ENCODE data around the gene SLC13A5. TPM values are rescaled to one million over a fixed set of nuclear protein-coding genes. Genes with fewer than 3 reads are reported as not detected.
A peak's percentile ranks its signal among the peaks of the same experiment; 100 is the strongest.

The SLC13A5 gene
- polyA plus RNA-seq, 4 donors = 0.10 to 2.9 TPM; not detected in 2

DNA sequence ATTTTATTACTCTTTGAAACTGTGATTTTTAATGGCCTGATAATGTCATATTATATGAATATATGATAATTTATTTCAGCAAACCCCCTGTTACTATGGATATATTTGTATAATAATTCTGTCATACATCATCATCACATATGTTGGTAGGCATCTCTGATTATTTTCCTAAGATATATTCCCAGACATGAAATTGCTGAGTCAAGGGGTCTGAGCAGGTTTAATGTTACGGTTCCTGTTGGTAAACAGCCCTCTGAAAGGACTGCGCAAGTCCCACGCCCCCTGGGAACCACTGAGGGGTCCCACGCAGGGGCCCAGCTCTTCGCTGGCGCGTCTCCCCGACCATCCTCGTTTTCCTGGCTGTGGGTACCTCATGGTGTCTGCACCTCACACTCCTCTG lies 24.2 kb downstream of the SLC13A5 start:
- no peaks in the 10 kb centered on the region for H3K36me3 ChIP-seq (ENCODE audit: control insufficient read depth in 3 of 3, insufficient read depth in 2 of 3, low read depth in 1 of 3, low read length in 3 of 3)
- FAIRE-seq = no peak
- peaks cover 0 to 6% (median 0%) of the 10 kb centered on the region in 3 donors for H3K4me1 ChIP-seq (ENCODE audit: control insufficient read depth in 3 of 3, insufficient read depth in 2 of 3, low read depth in 1 of 3, low read length in 2 of 3)
- H3K27ac ChIP-seq (ENCODE audit: low read depth in 1 of 3, low read length in 2 of 3) = no peak overlapping the region
- DNase-seq = no peak
- no peak overlapping the region for H3K4me3 ChIP-seq (ENCODE audit: low read depth in 1 of 3, low read length in 3 of 3)
- peaks cover 0 to 2% (median 0%) of the 10 kb centered on the region in 3 donors for H3K27me3 ChIP-seq (ENCODE audit: control insufficient read depth in 3 of 3, insufficient read depth in 3 of 3, low read length in 3 of 3)
- no peaks in the 10 kb centered on the region for H3K9me3 ChIP-seq (ENCODE audit: control insufficient read depth in 2 of 2, insufficient read depth in 1 of 2, low read depth in 1 of 2, low read length in 1 of 2)
- WGBS, 3 donors = 81 to 87% (median 83%) methylated on average over 9 of the region's 9 CpGs

DNA sequence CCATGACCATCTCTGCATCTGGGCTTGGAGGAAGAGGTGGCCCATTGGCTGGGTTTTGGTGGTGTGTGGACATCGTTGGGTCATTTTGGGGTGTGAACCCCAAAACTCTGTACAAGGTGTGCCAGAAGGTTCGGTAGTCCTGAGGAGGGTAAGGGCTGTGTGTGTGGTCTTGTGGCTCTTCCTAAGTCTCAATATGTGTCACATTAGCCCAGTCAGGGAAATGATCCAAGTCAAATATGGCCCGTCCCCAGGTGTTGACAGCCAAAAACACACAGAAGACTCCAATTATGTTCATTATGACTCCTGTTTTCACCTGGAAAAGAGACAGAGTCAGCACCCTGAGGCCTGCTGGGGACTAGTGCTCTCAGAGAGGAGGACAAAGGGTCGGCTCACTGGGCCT lies 27.1 kb downstream of the SLC13A5 start:
- H3K27me3 ChIP-seq (ENCODE audit: control insufficient read depth in 3 of 3, insufficient read depth in 3 of 3, low read length in 3 of 3) = peaks cover 0 to 2% (median 0%) of the 10 kb centered on the region in 3 donors
- DNase-seq (no peak), FAIRE-seq (no peak)
- H3K27ac ChIP-seq (ENCODE audit: low read depth in 1 of 3, low read length in 2 of 3) = no peak overlapping the region
- no peaks in the 10 kb centered on the region for H3K9me3 ChIP-seq (ENCODE audit: control insufficient read depth in 2 of 2, insufficient read depth in 1 of 2, low read depth in 1 of 2, low read length in 1 of 2)
- H3K4me1 ChIP-seq (ENCODE audit: control insufficient read depth in 3 of 3, insufficient read depth in 2 of 3, low read depth in 1 of 3, low read length in 2 of 3) = peaks cover 0 to 3% (median 0%) of the 10 kb centered on the region in 3 donors
- H3K4me3 ChIP-seq (ENCODE audit: low read depth in 1 of 3, low read length in 3 of 3) = no peak overlapping the region
- WGBS, 3 donors = 83 to 90% (median 88%) methylated on average over 4 of the region's 4 CpGs
- no peaks in the 10 kb centered on the region for H3K36me3 ChIP-seq (ENCODE audit: control insufficient read depth in 3 of 3, insufficient read depth in 2 of 3, low read depth in 1 of 3, low read length in 3 of 3)

- Histone ChIP-seq H3K27ac (ENCODE audit: low read depth in 1 of 3, low read length in 2 of 3) (no peak overlapping the region), H3K27me3 (ENCODE audit: control insufficient read depth in 3 of 3, insufficient read depth in 3 of 3, low read length in 3 of 3) (peaks cover 0 to 2% (median 0%) of the 10 kb centered on the region in 3 donors), H3K9me3 (ENCODE audit: control insufficient read depth in 2 of 2, insufficient read depth in 1 of 2, low read depth in 1 of 2, low read length in 1 of 2) (no peaks in the 10 kb centered on the region), H3K4me3 (ENCODE audit: low read depth in 1 of 3, low read length in 3 of 3) (no peak overlapping the region), H3K4me1 (ENCODE audit: control insufficient read depth in 3 of 3, insufficient read depth in 2 of 3, low read depth in 1 of 3, low read length in 2 of 3) (no peaks in the 10 kb centered on the region), H3K36me3 (ENCODE audit: control insufficient read depth in 3 of 3, insufficient read depth in 2 of 3, low read depth in 1 of 3, low read length in 3 of 3) (no peaks in the 10 kb centered on the region)
- DNase-seq (no peak), FAIRE-seq (no peak)
- WGBS, 3 donors = 80 to 88% (median 85%) methylated on average over 14 of the region's 14 CpGs
These were observed 28.0 kb downstream of the SLC13A5 start for GRCh38 chr17:6684881-6685767.

DNA sequence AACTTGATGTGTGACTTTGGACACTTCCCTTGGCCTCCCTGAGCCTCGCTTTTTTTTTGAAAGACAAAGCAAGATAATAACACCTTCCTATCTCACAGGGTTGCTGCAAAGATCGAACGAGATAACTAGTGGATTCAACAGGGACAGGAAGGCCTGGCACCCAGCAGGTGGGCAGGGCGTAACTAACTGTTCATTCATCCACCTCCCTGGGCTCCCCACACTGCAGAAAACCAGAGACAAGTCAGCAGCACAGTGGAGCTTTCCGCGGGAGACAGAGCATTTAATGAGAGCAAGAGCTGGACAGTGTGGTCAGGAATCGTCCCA lies 28.7 kb downstream of the SLC13A5 start:
- Histone ChIP-seq H3K36me3 (ENCODE audit: control insufficient read depth in 3 of 3, insufficient read depth in 2 of 3, low read depth in 1 of 3, low read length in 3 of 3) (no peaks in the 10 kb centered on the region), H3K4me1 (ENCODE audit: control insufficient read depth in 3 of 3, insufficient read depth in 2 of 3, low read depth in 1 of 3, low read length in 2 of 3) (no peaks in the 10 kb centered on the region), H3K27me3 (ENCODE audit: control insufficient read depth in 3 of 3, insufficient read depth in 3 of 3, low read length in 3 of 3) (peaks cover 0 to 2% (median 0%) of the 10 kb centered on the region in 3 donors), H3K4me3 (ENCODE audit: low read depth in 1 of 3, low read length in 3 of 3) (no peak overlapping the region), H3K27ac (ENCODE audit: low read depth in 1 of 3, low read length in 2 of 3) (no peak overlapping the region), H3K9me3 (ENCODE audit: control insufficient read depth in 2 of 2, insufficient read depth in 1 of 2, low read depth in 1 of 2, low read length in 1 of 2) (no peaks in the 10 kb centered on the region)
- 54 to 61% (median 60%) methylated on average over 7 of the region's 7 CpGs for WGBS, 3 donors
- no peak for DNase-seq
- no peak for FAIRE-seq

DNA sequence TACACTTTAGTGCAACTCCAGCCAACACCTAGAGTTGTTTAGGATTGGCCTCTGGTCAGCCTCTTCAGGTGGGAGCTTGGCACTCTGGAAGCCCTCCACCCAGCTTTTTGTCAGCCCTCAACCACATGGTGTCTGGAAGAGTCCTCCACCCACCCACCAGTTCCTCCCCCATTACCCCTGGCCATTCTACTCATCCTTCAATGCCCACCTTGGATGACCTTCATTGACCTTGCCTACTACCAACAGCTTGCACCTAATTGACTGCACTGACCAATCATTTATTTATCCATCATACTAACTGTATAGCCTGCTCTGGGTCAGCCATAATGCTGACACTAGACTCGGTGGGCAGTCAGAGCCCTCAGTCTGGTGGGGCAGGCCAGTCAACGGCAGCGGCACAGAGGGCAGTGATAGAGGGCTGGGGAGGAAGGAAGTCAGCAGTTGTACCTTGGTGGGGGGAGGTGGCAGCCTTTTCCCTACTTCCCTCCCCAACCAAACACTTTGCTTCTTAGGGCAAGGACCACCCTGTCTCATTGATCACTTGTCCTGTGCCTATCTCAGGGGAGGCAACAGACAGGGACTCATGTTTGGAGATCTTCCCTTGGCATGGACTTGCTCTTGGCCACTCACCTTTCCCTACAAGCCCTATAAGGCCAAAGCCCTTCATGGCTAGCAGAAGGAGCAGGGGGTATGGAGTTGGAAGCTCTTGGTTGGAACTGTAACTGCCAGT lies 29.3 kb downstream of the SLC13A5 start:
- peaks cover 0 to 2% (median 0%) of the 10 kb centered on the region in 3 donors for H3K27me3 ChIP-seq (ENCODE audit: control insufficient read depth in 3 of 3, insufficient read depth in 3 of 3, low read length in 3 of 3)

GRCh38 chr17:6683081-6683684 lies 30.0 kb downstream of the SLC13A5 start:
- no peak overlapping the region for H3K27ac ChIP-seq (ENCODE audit: low read depth in 1 of 3, low read length in 2 of 3)
- H3K9me3 ChIP-seq (ENCODE audit: control insufficient read depth in 2 of 2, insufficient read depth in 1 of 2, low read depth in 1 of 2, low read length in 1 of 2) = no peaks in the 10 kb centered on the region
- 61 to 86% (median 70%) methylated on average over 3 of the region's 3 CpGs for WGBS, 3 donors
- no peak for DNase-seq
- no peaks in the 10 kb centered on the region for H3K36me3 ChIP-seq (ENCODE audit: control insufficient read depth in 3 of 3, insufficient read depth in 2 of 3, low read depth in 1 of 3, low read length in 3 of 3)
- peaks cover 0 to 6% (median 3%) of the 10 kb centered on the region in 3 donors for H3K27me3 ChIP-seq (ENCODE audit: control insufficient read depth in 3 of 3, insufficient read depth in 3 of 3, low read length in 3 of 3)
- FAIRE-seq = no peak
- no peak overlapping the region for H3K4me3 ChIP-seq (ENCODE audit: low read depth in 1 of 3, low read length in 3 of 3)
- H3K4me1 ChIP-seq (ENCODE audit: control insufficient read depth in 3 of 3, insufficient read depth in 2 of 3, low read depth in 1 of 3, low read length in 2 of 3) = no peaks in the 10 kb centered on the region

More for the DNA sequence above, 29.3 kb downstream of the SLC13A5 start:
- Histone ChIP-seq H3K4me1 (ENCODE audit: control insufficient read depth in 3 of 3, insufficient read depth in 2 of 3, low read depth in 1 of 3, low read length in 2 of 3) (no peaks in the 10 kb centered on the region), H3K27ac (ENCODE audit: low read depth in 1 of 3, low read length in 2 of 3) (no peak overlapping the region), H3K36me3 (ENCODE audit: control insufficient read depth in 3 of 3, insufficient read depth in 2 of 3, low read depth in 1 of 3, low read length in 3 of 3) (no peaks in the 10 kb centered on the region), H3K9me3 (ENCODE audit: control insufficient read depth in 2 of 2, insufficient read depth in 1 of 2, low read depth in 1 of 2, low read length in 1 of 2) (no peaks in the 10 kb centered on the region), H3K4me3 (ENCODE audit: low read depth in 1 of 3, low read length in 3 of 3) (no peak overlapping the region)
- no peak for DNase-seq
- 85 to 91% (median 88%) methylated on average over 3 of the region's 3 CpGs for WGBS, 3 donors
- FAIRE-seq = no peak

DNA sequence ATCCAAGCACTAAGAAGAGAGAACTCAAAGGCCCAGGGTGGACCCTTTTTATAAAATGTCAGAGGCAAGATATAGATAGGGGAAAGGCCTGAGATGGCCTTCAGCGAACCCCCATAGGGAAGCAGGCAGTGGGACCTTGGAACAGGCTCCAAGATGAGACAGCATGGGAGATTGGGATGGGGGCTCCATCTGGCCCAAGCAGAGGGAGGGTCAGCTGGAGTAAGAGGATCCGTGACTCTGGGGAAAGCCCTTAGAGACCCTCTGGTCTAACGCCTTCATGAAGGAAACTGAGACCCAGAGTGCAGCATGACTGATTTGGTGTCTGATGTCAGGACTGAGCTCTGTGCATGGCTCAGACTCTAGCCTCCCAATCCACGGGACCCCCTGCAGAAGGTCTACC lies 30.8 kb downstream of the SLC13A5 start:
- Histone ChIP-seq H3K4me3 (ENCODE audit: low read depth in 1 of 3, low read length in 3 of 3) (no peak overlapping the region), H3K27me3 (ENCODE audit: control insufficient read depth in 3 of 3, insufficient read depth in 3 of 3, low read length in 3 of 3) (peaks cover 0 to 6% (median 4%) of the 10 kb centered on the region in 3 donors), H3K9me3 (ENCODE audit: control insufficient read depth in 2 of 2, insufficient read depth in 1 of 2, low read depth in 1 of 2, low read length in 1 of 2) (no peaks in the 10 kb centered on the region), H3K36me3 (ENCODE audit: control insufficient read depth in 3 of 3, insufficient read depth in 2 of 3, low read depth in 1 of 3, low read length in 3 of 3) (no peaks in the 10 kb centered on the region), H3K27ac (ENCODE audit: low read depth in 1 of 3, low read length in 2 of 3) (no peak overlapping the region), H3K4me1 (ENCODE audit: control insufficient read depth in 3 of 3, insufficient read depth in 2 of 3, low read depth in 1 of 3, low read length in 2 of 3) (no peaks in the 10 kb centered on the region)
- WGBS, 3 donors = 89 to 94% (median 90%) methylated on average over 4 of the region's 4 CpGs
- no peak for DNase-seq
- FAIRE-seq = no peak

DNA sequence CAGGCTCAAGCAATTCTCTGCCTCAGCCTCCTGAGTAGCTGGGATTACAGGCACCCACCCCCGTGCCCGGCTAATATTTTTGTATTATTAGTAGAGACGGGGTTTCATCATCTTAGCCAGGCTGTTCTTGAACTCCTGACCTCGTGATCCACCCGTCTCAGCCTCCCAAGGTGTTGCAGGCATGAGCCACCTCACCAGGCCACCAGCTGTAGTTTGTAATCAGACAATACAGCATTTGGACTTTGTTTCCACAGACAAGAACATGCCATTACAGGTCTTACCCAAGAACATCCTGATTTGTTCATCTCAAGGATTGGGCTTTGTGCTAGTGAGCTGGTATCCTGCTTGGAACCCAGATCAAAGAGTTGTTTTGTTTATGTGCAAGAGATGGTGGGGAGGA lies 31.5 kb downstream of the SLC13A5 start:
- Histone ChIP-seq H3K36me3 (ENCODE audit: control insufficient read depth in 3 of 3, insufficient read depth in 2 of 3, low read depth in 1 of 3, low read length in 3 of 3) (no peaks in the 10 kb centered on the region), H3K9me3 (ENCODE audit: control insufficient read depth in 2 of 2, insufficient read depth in 1 of 2, low read depth in 1 of 2, low read length in 1 of 2) (no peaks in the 10 kb centered on the region), H3K27ac (ENCODE audit: low read depth in 1 of 3, low read length in 2 of 3) (no peak overlapping the region), H3K4me1 (ENCODE audit: control insufficient read depth in 3 of 3, insufficient read depth in 2 of 3, low read depth in 1 of 3, low read length in 2 of 3) (no peaks in the 10 kb centered on the region), H3K4me3 (ENCODE audit: low read depth in 1 of 3, low read length in 3 of 3) (no peak overlapping the region), H3K27me3 (ENCODE audit: control insufficient read depth in 3 of 3, insufficient read depth in 3 of 3, low read length in 3 of 3) (peaks cover 0 to 6% (median 4%) of the 10 kb centered on the region in 3 donors)
- WGBS, 3 donors = 31 to 75% (median 46%) methylated on average over 5 of the region's 5 CpGs
- FAIRE-seq (no peak), DNase-seq (peak in 1 of 2 donors; percentile 49)

Measured in small intestine (tissue), 7 donors.